ENCODE results near the gene ZSCAN29.

- TF ChIP-seq EZH2 (IDR thresholded peaks at IDR 0.05; ENCODE audit: borderline replicate concordance, insufficient read depth, low read depth, low read length, poor library complexity, severe bottlenecking) = no peak
- no peak for TF ChIP-seq CTCF (IDR thresholded peaks at IDR 0.05)
These were observed 41.3 kb upstream of the ZSCAN29 start for GRCh38 chr15:43412096-43412495.

Measured in B cell (primary cell).